T-cell (primary cell): ENCODE data around the gene MACO1. TPM values are rescaled to one million over a fixed set of nuclear protein-coding genes. Genes with fewer than 3 reads are reported as not detected.
A peak's percentile ranks its signal among the peaks of the same experiment; 100 is the strongest.

Experiments
- ATAC-seq, 4 experiments: fragments of 200-7000 bp in 3 of 4; fragments of 150-1000 bp in 1 of 4; cut with Tn5 transposase; replicated peaks in 1 of 4; 1 replicate in 3 of 4; 2 replicates in 1 of 4; pipeline ENCODE4 v1.10.0; 2021; ENCODE audit warnings: moderate library complexity in 3 of 4, mild to moderate bottlenecking in 2 of 4, moderate number of reproducible peaks in 1 of 4
- CTCF ChIA-PET, 2 donors: fragments of 300-600 bp; sonication (Branson Sonifier 250); formaldehyde crosslinking; loops; one replicate each; lab custom pipeline; 2022; ENCODE audit warnings: antibody characterized with exemption in 2 of 2; lab: Charles Lee
- POLR2A ChIA-PET, 2 donors: fragments of 300-600 bp; sonication (Branson Sonifier 250); formaldehyde crosslinking; loops; one replicate each; lab custom pipeline; 2022; ENCODE audit warnings: antibody characterized with exemption in 2 of 2; lab: Charles Lee
- DNase-seq, 35 experiments: peaks; one replicate each; pipeline versions ENCODE4 v3.0.0 to v3.0.0-alpha.2; 2013 to 2023
- H3K27ac ChIP-seq: one replicate; pipeline ENCODE4 v1.5.1; 2013; ENCODE audit warnings: low read length
- H3K27me3 ChIP-seq, 2 experiments: replicated peaks in 1 of 2; 1 replicate in 1 of 2; 2 replicates in 1 of 2; pipeline versions ENCODE4 v1.6.1 to v1.7.0; 2013; ENCODE audit warnings: low read length in 1 of 2, mixed read lengths in 1 of 2; ENCODE audit not compliant: control insufficient read depth in 2 of 2, insufficient read depth in 2 of 2; ENCODE audit errors: extremely low read depth in 1 of 2
- H3K36me3 ChIP-seq, 2 donors: 1 replicate in 1 of 2; 2 replicates in 1 of 2; pipeline versions ENCODE4 v1.6.1 to v1.7.0; 2013; ENCODE audit warnings: low read length in 1 of 2; ENCODE audit not compliant: control insufficient read depth in 2 of 2, insufficient read depth in 1 of 2; ENCODE audit errors: extremely low read depth in 1 of 2
- H3K4me1 ChIP-seq, 2 experiments: 1 replicate in 1 of 2; 2 replicates in 1 of 2; pipeline versions ENCODE4 v1.6.1 to v1.7.0; 2013; ENCODE audit warnings: low read length in 2 of 2, mixed read lengths in 1 of 2; ENCODE audit not compliant: insufficient read depth in 2 of 2, control insufficient read depth in 1 of 2; ENCODE audit errors: extremely low read depth in 1 of 2
- H3K4me3 ChIP-seq, 2 donors: 1 replicate in 1 of 2; 2 replicates in 1 of 2; pipeline versions ENCODE4 v1.5.1 to v1.7.0; 2013; ENCODE audit warnings: mild to moderate bottlenecking in 2 of 2, low read length in 1 of 2, moderate library complexity in 1 of 2; ENCODE audit not compliant: control insufficient read depth in 1 of 2; ENCODE audit errors: extremely low read depth in 1 of 2
- H3K9me3 ChIP-seq: 2 replicates; pipeline ENCODE4 v1.7.0; 2013
- H3K27ac Mint-ChIP-seq, 2 donors: one replicate each; pipeline ENCODE4 v1.8.0; 2020 to 2021; ENCODE audit warnings: mild to moderate bottlenecking in 2 of 2, mixed read lengths in 2 of 2
- H3K27me3 Mint-ChIP-seq, 2 donors: one replicate each; pipeline ENCODE4 v1.8.0; 2021 to 2022; ENCODE audit warnings: mixed read lengths in 2 of 2
- H3K36me3 Mint-ChIP-seq: one replicate; pipeline ENCODE4 v1.8.0; 2021; ENCODE audit warnings: mixed read lengths
- H3K4me1 Mint-ChIP-seq, 3 donors: one replicate each; pipeline ENCODE4 v1.8.0; 2020 to 2022; ENCODE audit warnings: mixed read lengths in 3 of 3, mild to moderate bottlenecking in 1 of 3
- H3K4me3 Mint-ChIP-seq, 3 donors: one replicate each; pipeline ENCODE4 v1.8.0; 2020 to 2022; ENCODE audit warnings: mild to moderate bottlenecking in 3 of 3, mixed read lengths in 3 of 3, moderate library complexity in 3 of 3
- H3K9me3 Mint-ChIP-seq, 3 donors: one replicate each; pipeline ENCODE4 v1.8.0; 2020 to 2022; ENCODE audit warnings: mixed read lengths in 3 of 3
- whole genome bisulfite sequencing: methylation state at CpG from one replicate; pipeline ENCODE4 v1.1.5; 2013; ENCODE audit warnings: missing lambda C conversion rate; ENCODE audit not compliant: insufficient coverage; 5-methylcytosine and 5-hydroxymethylcytosine counted together
- total RNA-seq, 35 experiments: library from RNA in 6 of 35; stranded (reverse) in 6 of 35; fragments of 120-200 nt in 1 of 35; gene quantifications; one replicate each; pipeline versions ENCODE4 v1.2.1 to v1.2.4 and lab custom pipeline; 2013 to 2026

The MACO1 gene
- total RNA-seq, 5 donors from 2014 or later (not counting 1 experiment from before 2014, with no cell fraction given), result 19.7 to 23.2 (median 21.5) TPM

DNA sequence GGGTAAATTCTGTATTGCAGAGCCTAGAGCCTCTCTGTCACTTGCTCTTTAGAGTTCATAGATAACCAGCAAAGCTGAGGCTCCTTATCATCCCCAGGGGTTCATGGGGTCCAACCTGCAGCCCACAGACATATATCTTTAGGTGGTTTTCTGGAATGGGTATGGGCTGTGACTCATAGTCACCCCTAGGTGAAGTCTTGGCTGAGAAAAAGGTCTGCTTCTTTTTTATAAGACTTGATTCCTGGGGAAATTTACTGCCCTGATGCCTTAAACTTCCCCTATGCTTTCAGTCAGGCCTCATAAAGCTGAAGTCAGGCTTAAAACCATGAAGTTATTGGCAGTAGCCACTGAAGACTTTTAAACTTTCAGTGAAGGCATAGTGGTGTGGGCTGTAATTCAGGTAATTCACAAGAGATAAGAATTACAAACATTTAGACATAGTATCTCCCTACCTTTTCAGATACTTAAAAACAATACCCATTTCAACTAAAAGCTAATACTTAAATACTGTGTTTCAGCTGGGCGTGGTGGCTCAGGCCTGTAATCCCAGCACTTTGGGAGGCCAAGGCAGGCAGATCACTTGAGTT lies 46.8 kb downstream of the MACO1 start:
- Histone ChIP-seq H3K27me3 (no peaks in the 10 kb centered on the region), H3K9me3 (no peaks in the 10 kb centered on the region), H3K4me1 (peaks cover 8 to 17% of the 10 kb centered on the region in 2 experiments), H3K36me3 (peaks cover 0 to 3% of the 10 kb centered on the region in 2 donors), H3K4me3 (no peak overlapping the region), H3K27ac (no peak overlapping the region)
- peak overlapping the region; percentile 27 to 82 for H3K27ac Mint-ChIP-seq
- ATAC-seq (no peak), DNase-seq (no peak)
- no peak overlapping the region for H3K4me3 Mint-ChIP-seq
- peaks cover 60 to 66% (median 64%) of the 10 kb centered on the region in 3 donors for H3K4me1 Mint-ChIP-seq
- no peaks in the 10 kb centered on the region for H3K9me3 Mint-ChIP-seq
- POLR2A ChIA-PET, result no interaction called here
- peaks cover 11% of the 10 kb centered on the region for H3K36me3 Mint-ChIP-seq
- no peaks in the 10 kb centered on the region for H3K27me3 Mint-ChIP-seq
- CTCF ChIA-PET, result interaction anchor here (0.5 to 2.5 kb wide), 3 partner anchors 10 to 985 kb away, joined by 5 to 9 read pairs (median 5); no protein-coding TSS in a partner anchor
- no CpG with 5 or more reads among the region's 1 CpG for WGBS

DNA sequence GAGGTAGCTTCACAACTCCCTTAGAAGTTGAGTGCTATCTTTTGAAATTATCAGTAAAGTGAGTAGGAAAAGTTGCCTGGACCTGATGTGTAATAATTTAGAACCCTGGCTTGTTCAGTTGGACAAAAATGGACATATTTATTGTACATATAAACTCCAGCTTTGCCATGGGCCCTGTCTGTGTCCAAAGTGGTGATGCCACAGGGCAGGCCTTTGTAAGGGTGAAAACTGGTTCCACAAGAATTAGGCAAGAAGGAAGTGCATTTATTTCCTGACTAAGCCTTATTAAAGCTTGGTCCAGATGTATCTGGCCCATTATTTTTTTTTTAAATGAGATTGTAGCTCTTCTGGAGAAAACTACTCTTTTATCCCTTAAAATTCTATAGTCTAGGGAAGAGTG lies 47.9 kb downstream of the MACO1 start:
- ATAC-seq (no peak), DNase-seq (no peak)
- H3K4me1 ChIP-seq, result peaks cover 8 to 11% of the 10 kb centered on the region in 2 experiments
- CTCF ChIA-PET, result interaction anchor here (0.6 to 1.6 kb wide), 2 partner anchors 9 to 25 kb away, joined by 3 to 5 read pairs; no protein-coding TSS in a partner anchor
- H3K27ac ChIP-seq, result no peak overlapping the region
- Mint-ChIP-seq H3K4me1 (peaks cover 55 to 58% (median 55%) of the 10 kb centered on the region in 3 donors), H3K27me3 (no peaks in the 10 kb centered on the region), H3K36me3 (peaks cover 17% of the 10 kb centered on the region), H3K4me3 (no peak overlapping the region), H3K9me3 (no peaks in the 10 kb centered on the region), H3K27ac (no peak overlapping the region)
- no peaks in the 10 kb centered on the region for H3K9me3 ChIP-seq
- peaks cover 0 to 7% of the 10 kb centered on the region in 2 donors for H3K36me3 ChIP-seq
- no peaks in the 10 kb centered on the region for H3K27me3 ChIP-seq
- no peak overlapping the region for H3K4me3 ChIP-seq
- POLR2A ChIA-PET, result interaction anchor here in 1 of 2 donors (0.6 to 1.1 kb wide), 2 partner anchors 11 to 42 kb away, joined by 3 read pairs; no protein-coding TSS in a partner anchor

DNA sequence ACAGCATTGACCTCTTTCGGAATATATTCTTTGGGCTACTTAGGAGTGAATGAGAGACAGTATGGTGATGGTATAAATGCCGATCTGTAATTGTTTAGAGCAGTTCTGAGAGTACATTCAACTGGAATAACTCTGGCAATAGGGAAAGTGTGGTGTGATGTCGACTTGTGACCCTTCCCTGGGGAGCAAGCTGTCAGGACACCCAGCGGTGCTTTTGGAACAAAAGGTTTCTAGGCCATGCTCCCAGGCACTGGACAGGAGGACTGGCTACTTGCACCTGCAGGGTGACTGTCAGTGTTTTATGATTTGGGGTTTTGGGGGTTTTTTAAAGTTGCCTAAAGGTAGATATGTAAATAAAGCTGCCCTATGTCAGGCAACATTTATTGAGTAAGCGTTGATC lies 50.9 kb downstream of the MACO1 start:
- no peak overlapping the region for H3K4me3 ChIP-seq
- peaks cover 31 to 35% (median 35%) of the 10 kb centered on the region in 3 donors for H3K4me1 Mint-ChIP-seq
- H3K27ac ChIP-seq, result no peak overlapping the region
- 100% methylated on average over 5 of the region's 5 CpGs for WGBS
- ATAC-seq (no peak), DNase-seq (no peak)
- no peaks in the 10 kb centered on the region for H3K27me3 ChIP-seq
- no peaks in the 10 kb centered on the region for H3K4me1 ChIP-seq
- H3K9me3 ChIP-seq, result no peaks in the 10 kb centered on the region
- ChIA-PET CTCF (no interaction called here), POLR2A (no interaction called here)
- H3K36me3 ChIP-seq, result peaks cover 0 to 32% of the 10 kb centered on the region in 2 donors
- H3K27ac Mint-ChIP-seq, result peak overlapping the region in 1 of 2 donors; percentile 39
- no peaks in the 10 kb centered on the region for H3K27me3 Mint-ChIP-seq
- no peak overlapping the region for H3K4me3 Mint-ChIP-seq
- H3K9me3 Mint-ChIP-seq, result no peaks in the 10 kb centered on the region
- peaks cover 35% of the 10 kb centered on the region for H3K36me3 Mint-ChIP-seq

DNA sequence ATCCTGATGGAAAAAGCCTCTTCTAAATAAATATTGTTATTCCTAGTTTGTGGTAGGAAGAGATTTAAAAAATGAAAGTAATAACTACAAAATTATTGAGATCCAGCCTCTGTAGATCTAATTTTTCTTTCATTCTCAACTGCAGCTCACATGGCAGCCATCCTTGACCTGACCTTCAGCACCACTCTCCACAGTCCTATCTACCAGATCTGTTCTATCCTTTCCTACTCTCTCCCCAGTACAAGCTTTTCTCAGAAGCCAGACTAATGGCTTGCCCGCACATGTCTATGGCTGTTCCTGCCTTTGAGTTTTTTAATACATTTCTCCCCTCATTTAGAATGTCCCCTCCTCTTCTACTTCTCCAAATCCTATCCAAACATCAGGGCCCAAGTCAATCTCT lies 51.5 kb downstream of the MACO1 start:
- Mint-ChIP-seq H3K4me1 (peaks cover 25 to 32% (median 30%) of the 10 kb centered on the region in 3 donors), H3K4me3 (no peak overlapping the region), H3K27ac (peak overlapping the region; percentile 4 to 66), H3K27me3 (no peaks in the 10 kb centered on the region), H3K9me3 (no peaks in the 10 kb centered on the region), H3K36me3 (peaks cover 35% of the 10 kb centered on the region)
- ChIA-PET CTCF (no interaction called here), POLR2A (no interaction called here)
- no peaks in the 10 kb centered on the region for H3K9me3 ChIP-seq
- DNase-seq (no peak), ATAC-seq (no peak)
- no peak overlapping the region for H3K27ac ChIP-seq
- H3K27me3 ChIP-seq, result no peaks in the 10 kb centered on the region
- H3K36me3 ChIP-seq, result peaks cover 0 to 35% of the 10 kb centered on the region in 2 donors
- 100% methylated on average over 1 of the region's 1 CpG for WGBS
- no peaks in the 10 kb centered on the region for H3K4me1 ChIP-seq
- H3K4me3 ChIP-seq, result no peak overlapping the region

DNA sequence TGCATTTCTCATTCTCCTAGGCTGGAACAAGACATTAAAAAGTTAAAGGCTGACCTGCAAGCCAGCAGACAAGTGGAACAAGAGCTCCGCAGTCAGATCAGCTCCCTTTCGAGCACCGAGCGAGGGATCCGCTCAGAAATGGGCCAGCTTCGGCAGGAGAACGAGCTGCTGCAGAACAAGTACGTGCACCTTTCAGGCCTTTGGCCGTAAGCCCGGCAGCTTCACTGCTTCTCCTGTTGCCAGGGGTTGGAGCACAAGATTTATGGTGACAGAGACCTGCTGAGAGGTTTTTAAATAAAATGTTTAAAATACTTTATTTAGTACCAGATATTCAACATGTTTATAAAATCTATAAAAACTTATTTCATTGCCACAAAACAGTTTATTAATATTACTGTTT lies 53.4 kb downstream of the MACO1 start:
- no peak for DNase-seq
- no peak overlapping the region for H3K4me3 Mint-ChIP-seq
- no peaks in the 10 kb centered on the region for H3K27me3 ChIP-seq
- peaks cover 24 to 25% (median 24%) of the 10 kb centered on the region in 3 donors for H3K4me1 Mint-ChIP-seq
- POLR2A ChIA-PET, result no interaction called here
- peak overlapping the region in 1 of 2 donors; percentile 5 for H3K27ac Mint-ChIP-seq
- H3K4me3 ChIP-seq, result no peak overlapping the region
- no peaks in the 10 kb centered on the region for H3K9me3 Mint-ChIP-seq
- CTCF ChIA-PET, result no interaction called here
- ATAC-seq, result no peak
- no peaks in the 10 kb centered on the region for H3K27me3 Mint-ChIP-seq
- no peaks in the 10 kb centered on the region for H3K9me3 ChIP-seq
- WGBS, result 97% methylated on average over 9 of the region's 10 CpGs
- peaks cover 41% of the 10 kb centered on the region for H3K36me3 Mint-ChIP-seq
- no peak overlapping the region for H3K27ac ChIP-seq
- H3K36me3 ChIP-seq, result peaks cover 0 to 39% of the 10 kb centered on the region in 2 donors
- no peaks in the 10 kb centered on the region for H3K4me1 ChIP-seq

DNA sequence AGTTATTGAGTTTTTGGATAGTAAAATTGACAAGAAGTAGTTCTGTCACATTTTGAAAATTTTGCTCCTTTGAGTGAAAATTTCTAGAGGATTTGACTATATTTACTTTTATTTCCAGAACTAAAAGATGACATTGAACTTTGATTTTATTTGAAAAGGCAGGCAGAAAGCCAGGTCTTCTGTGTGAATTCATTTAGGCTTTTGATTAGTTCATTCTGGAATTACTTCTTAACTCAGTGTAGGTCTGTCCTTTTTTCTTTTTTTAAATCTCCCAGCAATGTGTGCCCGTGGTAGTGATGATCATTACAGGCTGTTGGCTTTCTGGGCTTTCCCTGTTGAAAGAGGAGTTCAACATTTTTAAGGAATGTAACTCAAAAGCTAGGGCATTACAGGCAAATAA lies 53.8 kb downstream of the MACO1 start:
- no peak overlapping the region for H3K4me3 ChIP-seq
- DNase-seq (no peak), ATAC-seq (no peak)
- no peaks in the 10 kb centered on the region for H3K4me1 ChIP-seq
- POLR2A ChIA-PET, result no interaction called here
- H3K36me3 ChIP-seq, result peaks cover 0 to 43% of the 10 kb centered on the region in 2 donors
- Mint-ChIP-seq H3K27me3 (no peaks in the 10 kb centered on the region), H3K4me1 (peaks cover 24 to 25% (median 24%) of the 10 kb centered on the region in 3 donors), H3K4me3 (no peak overlapping the region), H3K36me3 (peaks cover 45% of the 10 kb centered on the region), H3K9me3 (no peaks in the 10 kb centered on the region), H3K27ac (peak overlapping the region in 1 of 2 donors; percentile 48)
- CTCF ChIA-PET, result interaction anchor here in 1 of 2 donors (1.3 kb wide), 1 partner anchor 9 kb away, joined by 3 read pairs; no protein-coding TSS in a partner anchor
- no peak overlapping the region for H3K27ac ChIP-seq
- whole genome bisulfite sequencing, result 80% methylated on average over 1 of the region's 1 CpG
- H3K9me3 ChIP-seq, result no peaks in the 10 kb centered on the region
- no peaks in the 10 kb centered on the region for H3K27me3 ChIP-seq
